H1 (cell line): ENCODE results near the gene GNAL. TPM values are rescaled to one million over a fixed set of nuclear protein-coding genes. Genes with fewer than 3 reads are reported as not detected.
A peak's percentile ranks its signal among the peaks of the same experiment; 100 is the strongest.

ENCODE experiments used
- CTCF ChIA-PET: fragments of 300-600 bp; sonication (Branson Sonifier 250); formaldehyde crosslinking; loops from one replicate; lab custom pipeline; 2021; ENCODE audit not compliant: partially characterized antibody; lab: Charles Lee
- POLR2A ChIA-PET: fragments of 300-600 bp; sonication (Branson Sonifier 250); formaldehyde crosslinking; loops from one replicate; lab custom pipeline; 2021; ENCODE audit warnings: inconsistent platforms; ENCODE audit not compliant: partially characterized antibody; lab: Charles Lee
- DNase-seq, 2 experiments: peaks; one replicate each; pipeline versions ENCODE4 v3.0.0 to v3.0.0-alpha.2; 2010 to 2022; ENCODE audit warnings: low spot score in 2 of 2, low read depth in 1 of 2, mixed read lengths in 1 of 2
- FAIRE-seq: peaks from 2 replicates; lab custom pipeline; 2011; peaks lifted over from hg19 to GRCh38; lab: Jason Lieb, UNC
- H2AFZ ChIP-seq: 2 replicates; pipeline ENCODE4 v1.8.1; 2012; ENCODE audit warnings: low read length, inconsistent platforms
- H2AK5ac ChIP-seq: 2 replicates; pipeline ENCODE4 v1.6.1; 2013; ENCODE audit warnings: low read depth, low read length
- H2BK120ac ChIP-seq: replicated peaks from 2 replicates; pipeline ENCODE3; 2013; ENCODE audit warnings: low read depth, low read length, inconsistent platforms
- H2BK12ac ChIP-seq: 2 replicates; pipeline ENCODE4 v1.6.1; 2013; ENCODE audit warnings: low read depth, low read length
- H2BK15ac ChIP-seq: 2 replicates; pipeline ENCODE4 v1.6.1; 2013; ENCODE audit warnings: low read length
- H2BK20ac ChIP-seq: 2 replicates; pipeline ENCODE4 v1.6.1; 2013; ENCODE audit warnings: low read length
- H2BK5ac ChIP-seq: 2 replicates; pipeline ENCODE4 v1.6.1; 2013; ENCODE audit warnings: low read depth, low read length
- H3K14ac ChIP-seq: 2 replicates; pipeline ENCODE4 v1.6.1; 2013; ENCODE audit warnings: inconsistent platforms; ENCODE audit not compliant: insufficient read length
- H3K18ac ChIP-seq: 2 replicates; pipeline ENCODE4 v1.6.1; 2013; ENCODE audit warnings: low read length; ENCODE audit errors: extremely low read depth
- H3K23ac ChIP-seq: 2 replicates; pipeline ENCODE4 v1.6.1; 2013; ENCODE audit warnings: inconsistent platforms; ENCODE audit not compliant: insufficient read length
- H3K23me2 ChIP-seq: 2 replicates; pipeline ENCODE4 v1.6.1; 2013; ENCODE audit warnings: low read depth, low read length
- H3K27ac ChIP-seq: 2 replicates; pipeline ENCODE4 v1.6.1; 2011; ENCODE audit warnings: low read depth, low read length, inconsistent platforms
- H3K27me3 ChIP-seq, 4 experiments: replicated peaks in 1 of 4; 1 replicate in 1 of 4; 2 replicates in 3 of 4; pipeline versions ENCODE4 v1.6.1 to v1.8.1; 2011 to 2013; ENCODE audit warnings: low read length in 3 of 4, mild to moderate bottlenecking in 3 of 4, inconsistent platforms in 2 of 4, mixed read lengths in 2 of 4, moderate library complexity in 1 of 4; ENCODE audit not compliant: control insufficient read depth in 3 of 4, insufficient read depth in 3 of 4; ENCODE audit errors: extremely low read depth in 1 of 4
- H3K36me3 ChIP-seq, 4 experiments: 2 replicates each; pipeline versions ENCODE4 v1.6.1 to v1.8.1; 2011 to 2013; ENCODE audit warnings: mild to moderate bottlenecking in 4 of 4, low read length in 3 of 4, moderate library complexity in 2 of 4, control low read depth in 1 of 4, inconsistent platforms in 1 of 4; ENCODE audit not compliant: insufficient read depth in 4 of 4, control insufficient read depth in 2 of 4
- H3K4ac ChIP-seq: replicated peaks from 2 replicates; pipeline ENCODE3; 2013; ENCODE audit warnings: low read length, low read depth, mixed read lengths, inconsistent platforms; ENCODE audit not compliant: insufficient read length
- H3K4me1 ChIP-seq, 4 experiments: replicated peaks in 1 of 4; 1 replicate in 1 of 4; 2 replicates in 3 of 4; pipeline versions ENCODE4 v1.6.1 to v1.8.1; 2011 to 2013; ENCODE audit warnings: low read length in 3 of 4, inconsistent platforms in 2 of 4, mixed read lengths in 1 of 4; ENCODE audit not compliant: insufficient read depth in 4 of 4, control insufficient read depth in 3 of 4
- H3K4me2 ChIP-seq, 2 experiments: 2 replicates each; pipeline versions ENCODE4 v1.6.1 to v1.8.1; 2011 to 2013; ENCODE audit warnings: low read depth in 2 of 2, low read length in 2 of 2, control low read depth in 1 of 2, inconsistent platforms in 1 of 2, mild to moderate bottlenecking in 1 of 2; ENCODE audit not compliant: insufficient read depth in 1 of 2
- H3K4me3 ChIP-seq, 4 experiments: fragments of 200-600, 300-600 bp in 1 of 4; sonication (generic), shearing (Covaris generic), sonication (Bioruptor Twin) in 1 of 4; 2 replicates each; pipeline versions ENCODE4 v1.5.1 to v1.8.1; 2011 to 2016; ENCODE audit warnings: low read length in 4 of 4, low read depth in 3 of 4, control low read depth in 2 of 4, inconsistent platforms in 2 of 4, mild to moderate bottlenecking in 2 of 4, mixed read lengths in 1 of 4, moderate library complexity in 1 of 4; ENCODE audit not compliant: insufficient read depth in 2 of 4; ENCODE audit errors: extremely low read depth in 1 of 4
- H3K56ac ChIP-seq: replicated peaks from 2 replicates; pipeline ENCODE3; 2013; ENCODE audit warnings: low read depth, mild to moderate bottlenecking, mixed read lengths, low read length, inconsistent platforms; ENCODE audit not compliant: insufficient read length
- H3K79me1 ChIP-seq: 2 replicates; pipeline ENCODE4 v1.6.1; 2013; ENCODE audit warnings: low read depth, low read length, control low read depth
- H3K79me2 ChIP-seq, 2 experiments: 2 replicates each; pipeline versions ENCODE4 v1.6.1 to v1.8.1; 2012 to 2013; ENCODE audit warnings: low read length in 2 of 2, mild to moderate bottlenecking in 2 of 2, inconsistent platforms in 1 of 2; ENCODE audit not compliant: insufficient read depth in 2 of 2, control insufficient read depth in 1 of 2
- H3K9ac ChIP-seq, 4 experiments: replicated peaks in 1 of 4; 1 replicate in 1 of 4; 2 replicates in 3 of 4; pipeline versions ENCODE4 v1.6.1 to v1.8.1; 2011 to 2013; ENCODE audit warnings: low read depth in 3 of 4, low read length in 3 of 4, control low read depth in 2 of 4, mild to moderate bottlenecking in 2 of 4, moderate library complexity in 2 of 4, inconsistent platforms in 1 of 4; ENCODE audit errors: extremely low read depth in 1 of 4
- H3K9me3 ChIP-seq, 2 experiments: 2 replicates each; pipeline versions ENCODE4 v1.6.1 to v1.8.1; 2012 to 2013; ENCODE audit warnings: mild to moderate bottlenecking in 2 of 2, moderate library complexity in 2 of 2, control low read depth in 1 of 2, inconsistent platforms in 1 of 2, low read depth in 1 of 2, low read length in 1 of 2, mixed read lengths in 1 of 2; ENCODE audit not compliant: insufficient read depth in 2 of 2
- H4K20me1 ChIP-seq, 2 experiments: replicated peaks in 1 of 2; 2 replicates each; pipeline versions ENCODE3 to v1.8.1; 2011 to 2013; ENCODE audit warnings: inconsistent platforms in 2 of 2, low read length in 2 of 2, mild to moderate bottlenecking in 1 of 2; ENCODE audit not compliant: insufficient read depth in 2 of 2, control insufficient read depth in 1 of 2
- H4K5ac ChIP-seq: 2 replicates; pipeline ENCODE4 v1.6.1; 2013; ENCODE audit warnings: low read length, low read depth, mixed read lengths, inconsistent platforms; ENCODE audit not compliant: insufficient read length
- H4K8ac ChIP-seq: 2 replicates; pipeline ENCODE4 v1.8.0; 2013; ENCODE audit warnings: mild to moderate bottlenecking, moderate library complexity, low read length, inconsistent platforms; ENCODE audit not compliant: insufficient read depth; ENCODE audit errors: extremely low read depth
- H4K91ac ChIP-seq: replicated peaks from 2 replicates; pipeline ENCODE3; 2013; ENCODE audit warnings: low read length, mixed read lengths, inconsistent platforms; ENCODE audit not compliant: insufficient read length
- POLR2AphosphoS5 ChIP-seq: IDR thresholded peaks from 2 replicates; pipeline ENCODE4 v1.6.1; 2011; ENCODE audit warnings: low read depth, low read length
- RAD21 ChIP-seq, 2 experiments: IDR thresholded peaks in 1 of 2; conservative IDR thresholded peaks in 1 of 2; 2 replicates each; pipeline ENCODE4 v1.6.1; 2011; ENCODE audit warnings: low read depth in 2 of 2, low read length in 2 of 2, improper control_type of control experiment in 1 of 2, inconsistent platforms in 1 of 2, mild to moderate bottlenecking in 1 of 2, moderate library complexity in 1 of 2
- ZNF274 ChIP-seq: IDR thresholded peaks from 2 replicates; pipeline ENCODE4 v1.7.0; 2012; ENCODE audit warnings: low read length, borderline replicate concordance; ENCODE audit errors: extremely low read depth
- WGBS, 2 experiments: shearing (Covaris generic) in 1 of 2; methylation state at CpG; one replicate each; pipeline versions ENCODE4 v1.1.6 to v1.1.7; 2013 to 2015; ENCODE audit warnings: low lambda C conversion rate in 2 of 2, mixed read lengths in 2 of 2, inconsistent platforms in 1 of 2, low coverage in 1 of 2, missing lambda C conversion rate in 1 of 2; ENCODE audit not compliant: insufficient replicate concordance in 2 of 2, insufficient coverage in 1 of 2, insufficient read length in 1 of 2; ENCODE audit errors: extremely low coverage in 1 of 2, missing lambda C conversion rate in 1 of 2; 5-methylcytosine and 5-hydroxymethylcytosine counted together
- polyA plus RNA-seq, 7 experiments: library from polyadenylated mRNA; depleted of rRNA in 3 of 7; stranded (reverse) in 5 of 7; unstranded in 2 of 7; fragments of >200 nt in 5 of 7; fragments of 200-250 nt in 2 of 7; gene quantifications; 1 replicate in 5 of 7; 2 replicates in 1 of 7; 4 replicates in 1 of 7; pipeline versions ENCODE4 v1.2.1 to v1.2.3, GENCODE V29; 2011 to 2013; ENCODE audit warnings: missing spikeins in 2 of 7, mixed read lengths in 2 of 7
- total RNA-seq: library from RNA; stranded (reverse); fragmentation: NEBNext Ultra II Directional; extraction: Animal tissue kit (Norgen Biotek cat#: 25700); gene quantifications from 2 replicates; pipeline ENCODE4 v1.2.1, GENCODE V29; 2021
- TF ChIP-seq, protein P1 (sequence below): IDR thresholded peaks from 2 replicates; pipeline ENCODE4 v1.6.1; 2011; ENCODE audit warnings: low read length, improper control_type of control experiment

GNAL gene
- total and polyA plus RNA-seq, 2 of the 8 experiments (the other 6 are each of a cell fraction or from before 2014, with no cell fraction given) = 13.2 to 18.3 TPM

DNA sequence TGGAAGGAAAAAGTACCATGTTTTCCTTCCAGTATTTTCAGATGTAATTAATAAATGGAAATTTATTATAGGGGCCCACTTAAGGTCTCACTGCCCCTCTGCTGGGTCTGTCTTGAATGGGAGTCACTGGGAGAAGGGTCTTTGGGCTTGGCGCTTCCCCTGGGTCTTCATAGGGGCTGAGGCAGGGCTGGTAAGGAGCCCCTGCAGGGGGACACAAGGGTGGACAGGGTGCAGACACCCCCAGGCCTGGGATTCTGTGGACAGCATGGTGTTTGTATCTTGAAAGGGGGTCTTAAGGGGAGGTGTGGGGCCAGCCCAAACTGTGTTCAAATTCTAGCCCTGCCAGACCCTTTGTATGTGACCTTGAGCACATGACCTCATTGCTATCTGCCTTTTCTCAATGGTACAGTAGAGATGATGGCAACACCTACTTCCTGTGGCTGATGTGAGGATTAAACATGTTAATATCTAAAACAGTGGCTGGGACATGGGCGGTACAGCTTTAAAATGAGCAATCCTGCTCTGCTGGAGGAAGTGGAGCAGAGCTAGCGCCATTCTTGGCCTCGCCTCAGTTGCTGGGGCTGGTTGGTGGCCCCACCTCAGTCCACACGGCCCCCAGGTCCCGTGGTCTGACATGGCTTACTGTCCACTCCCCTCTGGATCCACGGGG lies 71.6 kb downstream of the GNAL start:
- Histone ChIP-seq H2AFZ (no peak overlapping the region), H3K14ac (no peak overlapping the region), H3K79me2 (no peaks in the 10 kb centered on the region), H4K20me1 (no peaks in the 10 kb centered on the region), H2BK20ac (peak overlapping the region; percentile 66; the same call in 1 of the 2 replicates), H3K9ac (no peak overlapping the region), H4K5ac (no peak overlapping the region), H3K4ac (no peak overlapping the region), H3K56ac (no peak overlapping the region), H3K79me1 (no peaks in the 10 kb centered on the region), H3K4me2 (no peak overlapping the region), H2BK12ac (0 out of 2 replicates have a peak overlapping the region, but pooled peaks have one; percentile 42), H3K4me1 (peaks cover 0 to 7% (median 5%) of the 10 kb centered on the region in 4 experiments; a peak in 5 of 7 replicates), H3K18ac (no peak overlapping the region), H3K27ac (no peak overlapping the region), H4K91ac (peak overlapping the region; percentile 45), H3K4me3 (no peak overlapping the region), H2BK120ac (no peak overlapping the region), H2BK15ac (no peak overlapping the region), H3K23me2 (no peaks in the 10 kb centered on the region), H3K36me3 (no peaks in the 10 kb centered on the region), H3K27me3 (no peaks in the 10 kb centered on the region), H4K8ac (no peak overlapping the region; the same call in 1 of the 2 replicates), H2BK5ac (peak overlapping the region; percentile 66; the same call in 1 of the 2 replicates), H3K23ac (no peak overlapping the region), H2AK5ac (0 out of 2 replicates have a peak overlapping the region, but pooled peaks have one; percentile 1), H3K9me3 (no peaks in the 10 kb centered on the region)
- WGBS, 2 experiments = 90% methylated on average over 7 of the region's 7 CpGs; no CpG with 5 or more reads in 1 of the 2 experiments
- ChIA-PET CTCF (interaction anchor here (0.9 to 2.9 kb wide), 20 partner anchors 14 to 177 kb away, joined by 3 to 13 read pairs (median 4); partner anchors contain the start of gene CHMP1B), POLR2A (no interaction called here)
- DNase-seq (no peak), FAIRE-seq (no peak)
- TF ChIP-seq, protein P1, sequence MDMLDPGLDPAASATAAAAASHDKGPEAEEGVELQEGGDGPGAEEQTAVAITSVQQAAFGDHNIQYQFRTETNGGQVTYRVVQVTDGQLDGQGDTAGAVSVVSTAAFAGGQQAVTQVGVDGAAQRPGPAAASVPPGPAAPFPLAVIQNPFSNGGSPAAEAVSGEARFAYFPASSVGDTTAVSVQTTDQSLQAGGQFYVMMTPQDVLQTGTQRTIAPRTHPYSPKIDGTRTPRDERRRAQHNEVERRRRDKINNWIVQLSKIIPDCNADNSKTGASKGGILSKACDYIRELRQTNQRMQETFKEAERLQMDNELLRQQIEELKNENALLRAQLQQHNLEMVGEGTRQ = no peak
- TF ChIP-seq POLR2AphosphoS5 (no peak), ZNF274 (no peak), RAD21 (IDR thresholded peaks at IDR 0.05 in 1 of 2, conservative IDR thresholded peaks at IDR 0.05 in 1 of 2; ENCODE audit: low read depth in 2 of 2, low read length in 2 of 2) (no peak)
